GM12878 (cell line): Measurements from ENCODE around the gene MYO18B. TPM values are rescaled to one million over a fixed set of nuclear protein-coding genes. Genes with fewer than 3 reads are reported as not detected.
A peak's percentile ranks its signal among the peaks of the same experiment; 100 is the strongest.

Experiments
- ATAC-seq: fragments of 200-7000 bp; cut with Tn5 transposase; 3 replicates; pipeline ENCODE4 v1.9.1; 2020; ENCODE audit warnings: mild to moderate bottlenecking, moderate library complexity
- BruUV-seq: library from RNA; stranded (reverse); fragments of 400-500 nt; replicated peaks from 2 replicates; lab custom pipeline; 2021; lab: Mats Ljungman, UMichigan
- CTCF ChIA-PET: fragments of 300-600 bp; sonication (Branson Sonifier 250); formaldehyde crosslinking; extraction: SDS; loops from one replicate; lab custom pipeline; 2021; ENCODE audit warnings: inconsistent platforms; lab: Yijun Ruan, JAX
- POLR2A ChIA-PET: fragments of 350-600 bp; formaldehyde crosslinking; extraction: SDS; loops from one replicate; lab custom pipeline; 2021; ENCODE audit warnings: inconsistent platforms; lab: Charles Lee
- RAD21 ChIA-PET: fragments of 300-600 bp; sonication (Branson Sonifier 250); formaldehyde crosslinking; loops from one replicate; lab custom pipeline; 2023; ENCODE audit warnings: antibody characterized with exemption; ENCODE audit not compliant: unreplicated experiment; lab: Charles Lee
- SMC1A ChIA-PET: fragments of 300-600 bp; sonication (Branson Sonifier 250); formaldehyde crosslinking; loops from one replicate; lab custom pipeline; 2023; ENCODE audit not compliant: unreplicated experiment, uncharacterized antibody; lab: Charles Lee
- DNase-seq: peaks from one replicate; pipeline ENCODE4 v3.0.0-alpha.2; 2011; ENCODE audit warnings: low read depth, low spot score
- FAIRE-seq: peaks from 3 replicates; lab custom pipeline; 2011; peaks lifted over from hg19 to GRCh38; lab: Jason Lieb, UNC
- H2AFZ ChIP-seq: 2 replicates; pipeline ENCODE4 v1.6.0; 2011; ENCODE audit warnings: low read depth, low read length, control low read depth; ENCODE audit not compliant: control insufficient read depth
- H3K27ac ChIP-seq: 2 replicates; pipeline ENCODE4 v1.5.1; 2011; ENCODE audit warnings: control low read depth; ENCODE audit not compliant: control insufficient read depth, insufficient read depth
- H3K27me3 ChIP-seq, 2 experiments: replicated peaks in 1 of 2; 2 replicates each; pipeline versions ENCODE4 v1.6.0 to v1.6.1; 2011; ENCODE audit warnings: low read length in 1 of 2; ENCODE audit not compliant: control insufficient read depth in 2 of 2, insufficient read depth in 2 of 2
- H3K36me3 ChIP-seq, 2 experiments: 2 replicates each; pipeline ENCODE4 v1.5.1; 2011; ENCODE audit warnings: low read length in 1 of 2; ENCODE audit not compliant: control insufficient read depth in 2 of 2, insufficient read depth in 2 of 2
- H3K4me1 ChIP-seq: 2 replicates; pipeline ENCODE4 v1.6.1; 2011; ENCODE audit warnings: mild to moderate bottlenecking, low read length, moderate library complexity, mixed read lengths; ENCODE audit not compliant: control insufficient read depth, insufficient read depth
- H3K4me2 ChIP-seq: 2 replicates; pipeline ENCODE4 v1.6.0; 2011; ENCODE audit warnings: control low read depth; ENCODE audit not compliant: control insufficient read depth, insufficient read depth
- H3K4me3 ChIP-seq: fragments of 200-600 bp; sonication (generic); 2 replicates; pipeline ENCODE4 v1.5.1; 2016
- H3K79me2 ChIP-seq: 2 replicates; pipeline ENCODE4 v1.6.0; 2011; ENCODE audit warnings: low read length; ENCODE audit not compliant: control insufficient read depth, insufficient read depth
- H3K9ac ChIP-seq: 2 replicates; pipeline ENCODE4 v1.8.0; 2011; ENCODE audit warnings: low read length, control low read depth, mixed read lengths; ENCODE audit not compliant: control insufficient read depth, insufficient read depth
- H3K9me3 ChIP-seq: replicated peaks from 3 replicates; pipeline ENCODE4 v1.5.1; 2011; ENCODE audit warnings: mild to moderate bottlenecking, low read length; ENCODE audit not compliant: control insufficient read depth, insufficient read depth
- H4K20me1 ChIP-seq: 2 replicates; pipeline ENCODE4 v1.6.0; 2011; ENCODE audit not compliant: control insufficient read depth, insufficient read depth
- NFIC ChIP-seq: IDR thresholded peaks from 2 replicates; pipeline ENCODE4 v1.6.1; 2012; ENCODE audit warnings: low read depth, mild to moderate bottlenecking, inconsistent platforms, low read length, moderate library complexity
- RAD21 ChIP-seq: IDR thresholded peaks from 2 replicates; pipeline ENCODE4 v1.6.1; 2011; ENCODE audit warnings: mild to moderate bottlenecking, low read depth, low read length, moderate library complexity; ENCODE audit not compliant: insufficient read depth
- SMC3 ChIP-seq: IDR thresholded peaks from 2 replicates; pipeline ENCODE4 v1.6.1; 2011; ENCODE audit warnings: low read length, improper control_type of control experiment, borderline replicate concordance
- ZNF384 ChIP-seq: IDR thresholded peaks from 2 replicates; pipeline ENCODE4 v1.6.1; 2012; ENCODE audit warnings: low read depth, mild to moderate bottlenecking, low read length, improper control_type of control experiment, borderline replicate concordance
- ZSCAN29 ChIP-seq: fragments of 450-650 bp; IDR thresholded peaks from 2 replicates; pipeline ENCODE4 v1.6.1; 2017; ENCODE audit warnings: mild to moderate bottlenecking, moderate library complexity
- in situ Hi-C: fragments of 300-500 bp; cut with MboI; formaldehyde crosslinking; loops from 9 replicates; pipeline ENCODE4 v1.14.3; 2018; ENCODE audit warnings: mixed read lengths
- intact Hi-C: fragments of 100-400 bp; cut with micrococcal nuclease; formaldehyde crosslinking; loops from one replicate; pipeline ENCODE4 v1.14.2; 2022; ENCODE audit not compliant: unreplicated experiment
- polyA plus RNA-seq, 11 experiments: library from polyadenylated mRNA; depleted of rRNA in 4 of 11; unstranded in 6 of 11; stranded (reverse) in 5 of 11; fragments of >200 nt; fragmentation: Nextera tagmentation in 4 of 11; fragmentation: Illumina TruSeq in 1 of 11; extraction: Ambion mirVana in 4 of 11; extraction: Trizol in 1 of 11; gene quantifications; 1 replicate in 1 of 11; 2 replicates in 10 of 11; pipeline versions ENCODE4 v1.2.1 to v1.2.3, GENCODE V29; 2011 to 2016; ENCODE audit warnings: inconsistent platforms in 2 of 11, missing spikeins in 2 of 11, low read depth in 1 of 11
- total RNA-seq, 4 experiments: library from RNA; depleted of rRNA in 3 of 4; stranded (reverse); fragments of >200 nt in 3 of 4; fragmentation: Illumina TruSeq in 1 of 4; extraction: Trizol in 1 of 4; gene quantifications; 2 replicates each; pipeline versions ENCODE4 v1.2.1 to v1.2.3, GENCODE V29; 2013 to 2021
- TF ChIP-seq, protein P1 (sequence below), 3 experiments: IDR thresholded peaks in 2 of 3; conservative IDR thresholded peaks in 1 of 3; 2 replicates each; pipeline ENCODE4 v1.5.1; 2011; ENCODE audit warnings: low read depth in 3 of 3, low read length in 3 of 3, mild to moderate bottlenecking in 3 of 3, control low read depth in 2 of 3, moderate library complexity in 2 of 3, inconsistent platforms in 1 of 3, mixed read lengths in 1 of 3; ENCODE audit not compliant: control insufficient read depth in 2 of 3, insufficient read depth in 1 of 3; ENCODE audit errors: extremely low read depth in 1 of 3

The MYO18B gene
- total and polyA plus RNA-seq, 10 of the 15 experiments (the other 5 are each of a cell fraction or from before 2014, with no cell fraction given): 0.05 to 2.1 (median 0.51) TPM; not detected in 1

DNA sequence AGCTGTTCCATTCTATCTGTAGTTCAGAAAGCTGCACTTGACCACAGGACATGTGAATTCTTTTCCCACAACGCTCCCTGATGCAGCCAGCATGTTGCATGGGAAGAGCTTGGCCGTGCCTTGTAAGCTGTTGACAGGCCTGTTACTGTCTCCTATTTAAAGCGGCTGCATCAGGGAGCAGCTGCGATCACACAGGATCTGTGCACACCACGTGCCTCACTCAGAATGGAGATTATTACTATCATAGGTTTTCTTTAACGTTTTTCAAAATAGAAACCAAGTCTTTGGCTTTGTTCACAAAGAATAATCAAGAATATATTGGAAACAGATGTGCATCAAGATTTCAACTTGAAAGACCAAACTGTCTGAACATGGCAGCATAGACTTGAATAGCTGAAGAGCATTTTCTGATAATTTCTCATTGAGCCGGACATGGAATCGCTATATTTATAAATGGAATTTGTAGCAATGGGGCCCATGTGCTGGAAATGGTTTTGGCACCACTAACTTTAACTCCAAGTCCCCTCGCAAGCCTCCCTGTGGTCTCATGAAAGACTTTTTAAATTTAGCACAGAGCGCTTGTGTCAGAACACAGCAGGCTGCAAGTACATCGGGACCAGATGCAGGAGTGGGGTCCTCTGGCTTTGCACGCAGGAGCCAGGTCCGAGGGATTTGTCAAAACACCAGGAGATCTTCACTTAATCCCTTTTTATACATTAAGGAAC is 40.8 kb upstream of the MYO18B start (continued):
- TF ChIP-seq NFIC: no peak

DNA sequence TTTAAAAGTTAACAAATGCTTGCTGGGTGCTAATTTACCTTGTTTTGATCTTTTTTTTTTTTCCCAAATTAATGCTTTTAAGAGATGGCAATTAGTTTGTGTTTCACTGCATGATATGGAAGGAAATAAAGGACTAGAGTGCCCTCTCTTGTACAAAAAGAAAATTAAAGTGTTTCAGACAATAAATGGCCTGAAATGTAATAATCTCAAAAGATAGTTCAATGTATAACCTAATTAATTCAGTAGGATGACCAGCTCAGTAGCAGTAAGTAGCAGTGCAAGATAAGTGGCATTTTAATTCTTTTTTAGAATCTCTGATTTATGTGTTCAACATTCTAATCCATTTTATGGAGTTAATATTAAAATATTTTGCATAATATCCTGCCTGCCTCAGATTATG is 39.9 kb upstream of the MYO18B start:
- ChIA-PET POLR2A (no interaction called here), RAD21 (interaction anchor here (1.3 to 6.3 kb wide), 7 partner anchors 48 to 240 kb away, joined by 3 to 57 read pairs (median 5); no protein-coding TSS in a partner anchor), SMC1A (interaction anchor here (0.8 to 4.0 kb wide), 10 partner anchors 10 to 160 kb away, joined by 3 to 61 read pairs (median 8); no protein-coding TSS in a partner anchor), CTCF (interaction anchor here (0.6 to 4.1 kb wide), 16 partner anchors 33 to 322 kb away, joined by 3 to 88 read pairs (median 5); partner anchors contain the start of gene GRK3)
- peak; percentile 61 for ATAC-seq
- H3K4me3 ChIP-seq: no peak overlapping the region
- TF ChIP-seq SMC3: peak; percentile 70
- TF ChIP-seq ZNF384: peak; percentile 44; the same call in 1 of the 2 replicates
- TF ChIP-seq, protein P1, sequence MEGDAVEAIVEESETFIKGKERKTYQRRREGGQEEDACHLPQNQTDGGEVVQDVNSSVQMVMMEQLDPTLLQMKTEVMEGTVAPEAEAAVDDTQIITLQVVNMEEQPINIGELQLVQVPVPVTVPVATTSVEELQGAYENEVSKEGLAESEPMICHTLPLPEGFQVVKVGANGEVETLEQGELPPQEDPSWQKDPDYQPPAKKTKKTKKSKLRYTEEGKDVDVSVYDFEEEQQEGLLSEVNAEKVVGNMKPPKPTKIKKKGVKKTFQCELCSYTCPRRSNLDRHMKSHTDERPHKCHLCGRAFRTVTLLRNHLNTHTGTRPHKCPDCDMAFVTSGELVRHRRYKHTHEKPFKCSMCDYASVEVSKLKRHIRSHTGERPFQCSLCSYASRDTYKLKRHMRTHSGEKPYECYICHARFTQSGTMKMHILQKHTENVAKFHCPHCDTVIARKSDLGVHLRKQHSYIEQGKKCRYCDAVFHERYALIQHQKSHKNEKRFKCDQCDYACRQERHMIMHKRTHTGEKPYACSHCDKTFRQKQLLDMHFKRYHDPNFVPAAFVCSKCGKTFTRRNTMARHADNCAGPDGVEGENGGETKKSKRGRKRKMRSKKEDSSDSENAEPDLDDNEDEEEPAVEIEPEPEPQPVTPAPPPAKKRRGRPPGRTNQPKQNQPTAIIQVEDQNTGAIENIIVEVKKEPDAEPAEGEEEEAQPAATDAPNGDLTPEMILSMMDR (IDR thresholded peaks at IDR 0.05 in 2 of 3, conservative IDR thresholded peaks at IDR 0.05 in 1 of 3; ENCODE audit: control insufficient read depth in 2 of 3, extremely low read depth in 1 of 3, insufficient read depth in 1 of 3, low read depth in 3 of 3, low read length in 3 of 3): peak; percentile 15 to 57 (median 33); a peak in 2 of 6 replicates
- TF ChIP-seq ZSCAN29: no peak
- TF ChIP-seq RAD21: peak; percentile 72
- H3K9me3 ChIP-seq: no peaks in the 10 kb centered on the region
- no TSS peak for BruUV-seq
- peak; percentile 52 for FAIRE-seq
- peaks cover 0 to 7% of the 10 kb centered on the region in 2 experiments; a peak in 3 of 4 replicates for H3K36me3 ChIP-seq
- H3K9ac ChIP-seq: no peak overlapping the region
- no peak overlapping the region; the same call in 1 of the 2 replicates for H3K27ac ChIP-seq
- no peaks in the 10 kb centered on the region for H3K79me2 ChIP-seq
- DNase-seq: no peak
- in situ Hi-C loops (loop anchor here (5.0 kb wide), 1 partner anchor 240 kb away; no protein-coding TSS in a partner anchor), intact Hi-C loops (loop anchor here (1.0 to 2.0 kb wide), 3 partner anchors 129 to 239 kb away; no protein-coding TSS in a partner anchor)
- peaks cover 15% of the 10 kb centered on the region; the same call in 1 of the 2 replicates for H3K4me1 ChIP-seq
- H3K27me3 ChIP-seq: no peaks in the 10 kb centered on the region
- H2AFZ ChIP-seq: no peak overlapping the region
- no peaks in the 10 kb centered on the region for H4K20me1 ChIP-seq
- H3K4me2 ChIP-seq: no peak overlapping the region
